Mucosa of descending colon (tissue), 3 donors: ENCODE data around the gene IDH2. TPM values are rescaled to one million over a fixed set of nuclear protein-coding genes. Genes with fewer than 3 reads are reported as not detected.
A peak's percentile ranks its signal among the peaks of the same experiment; 100 is the strongest.

Source experiments
- ATAC-seq: fragments of 200-7000 bp; cut with Tn5 transposase; one replicate; pipeline ENCODE4 v1.9.1; 2020; ENCODE audit warnings: mild to moderate bottlenecking, moderate library complexity
- DNase-seq, 3 donors: peaks; one replicate each; pipeline ENCODE4 v3.0.0-alpha.2; 2020
- H3K36me3 ChIP-seq: fragments of 200-600 bp; one replicate; pipeline ENCODE4 v1.8.0; 2021; ENCODE audit warnings: low read depth, mild to moderate bottlenecking
- H3K4me1 ChIP-seq: fragments of 200-600 bp; one replicate; pipeline ENCODE4 v1.8.0; 2021; ENCODE audit warnings: low read depth, mild to moderate bottlenecking
- H3K4me3 ChIP-seq: fragments of 200-600 bp; one replicate; pipeline ENCODE4 v1.8.0; 2021; ENCODE audit warnings: mild to moderate bottlenecking
- H3K9me3 ChIP-seq: fragments of 200-600 bp; one replicate; pipeline ENCODE4 v1.8.0; 2021; ENCODE audit warnings: mild to moderate bottlenecking
- intact Hi-C, 2 donors: fragments of 100-400 bp; cut with DNase I in 1 of 2; cut with micrococcal nuclease in 1 of 2; formaldehyde crosslinking; loops; one replicate each; pipeline versions ENCODE4 v1.11.0 to v1.11.1; 2022; cut with DNase I, micrococcal nuclease
- total RNA-seq, 3 donors: library from RNA; stranded (reverse); fragmentation: NEBNext Ultra II Directional in 2 of 3; extraction: Animal tissue kit (Norgen Biotek cat#: 25700) in 2 of 3; gene quantifications; one replicate each; pipeline versions ENCODE4 v1.2.1 to v1.2.4, GENCODE V29; 2021 to 2023
- TF ChIP-seq, protein P1 (sequence below): fragments of 200-600 bp; IDR thresholded peaks from one replicate; pipeline ENCODE4 v1.8.0; 2022; ENCODE audit warnings: antibody characterized with exemption, mild to moderate bottlenecking
- donor health status: DM: no; HTN: no; CAD: no; lungs with moderate emphysema.
- donor health status: DM: no; HTN: no; CAD: no.
- donor health status: DM: no; HTN: yes; CAD: no.

IDH2 gene
- total RNA-seq, 3 donors from 2014 or later: 84.8 to 262 (median 124) TPM

DNA sequence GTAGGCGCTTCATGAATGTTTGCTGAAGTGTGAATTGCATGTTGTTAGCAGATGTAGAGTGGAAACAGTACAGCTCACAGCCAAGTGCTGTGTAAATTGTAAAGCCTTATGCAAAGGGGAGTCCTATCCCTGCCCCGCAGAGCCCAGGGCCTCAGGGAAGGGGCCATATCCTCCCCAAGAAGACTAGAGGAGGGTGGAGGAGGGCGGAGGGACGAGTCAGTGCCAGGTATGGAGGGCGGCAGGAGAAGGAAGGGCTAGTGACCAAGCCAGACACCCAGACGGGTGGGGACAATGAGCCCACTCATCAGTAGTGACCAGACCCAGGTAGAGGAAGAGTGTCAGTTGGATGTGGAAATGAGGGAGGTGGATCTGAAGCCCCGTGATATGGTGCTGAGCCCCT is 56.0 kb downstream of the IDH2 start:
- intact Hi-C loops: no loop called here
- ATAC-seq (peak; percentile 21), DNase-seq (no peak)
- H3K9me3 ChIP-seq: no peaks in the 10 kb centered on the region
- no peaks in the 10 kb centered on the region for H3K36me3 ChIP-seq
- no peak overlapping the region for H3K4me3 ChIP-seq
- TF ChIP-seq, protein P1, sequence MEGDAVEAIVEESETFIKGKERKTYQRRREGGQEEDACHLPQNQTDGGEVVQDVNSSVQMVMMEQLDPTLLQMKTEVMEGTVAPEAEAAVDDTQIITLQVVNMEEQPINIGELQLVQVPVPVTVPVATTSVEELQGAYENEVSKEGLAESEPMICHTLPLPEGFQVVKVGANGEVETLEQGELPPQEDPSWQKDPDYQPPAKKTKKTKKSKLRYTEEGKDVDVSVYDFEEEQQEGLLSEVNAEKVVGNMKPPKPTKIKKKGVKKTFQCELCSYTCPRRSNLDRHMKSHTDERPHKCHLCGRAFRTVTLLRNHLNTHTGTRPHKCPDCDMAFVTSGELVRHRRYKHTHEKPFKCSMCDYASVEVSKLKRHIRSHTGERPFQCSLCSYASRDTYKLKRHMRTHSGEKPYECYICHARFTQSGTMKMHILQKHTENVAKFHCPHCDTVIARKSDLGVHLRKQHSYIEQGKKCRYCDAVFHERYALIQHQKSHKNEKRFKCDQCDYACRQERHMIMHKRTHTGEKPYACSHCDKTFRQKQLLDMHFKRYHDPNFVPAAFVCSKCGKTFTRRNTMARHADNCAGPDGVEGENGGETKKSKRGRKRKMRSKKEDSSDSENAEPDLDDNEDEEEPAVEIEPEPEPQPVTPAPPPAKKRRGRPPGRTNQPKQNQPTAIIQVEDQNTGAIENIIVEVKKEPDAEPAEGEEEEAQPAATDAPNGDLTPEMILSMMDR: no peak
- H3K4me1 ChIP-seq: peaks cover 20% of the 10 kb centered on the region

DNA sequence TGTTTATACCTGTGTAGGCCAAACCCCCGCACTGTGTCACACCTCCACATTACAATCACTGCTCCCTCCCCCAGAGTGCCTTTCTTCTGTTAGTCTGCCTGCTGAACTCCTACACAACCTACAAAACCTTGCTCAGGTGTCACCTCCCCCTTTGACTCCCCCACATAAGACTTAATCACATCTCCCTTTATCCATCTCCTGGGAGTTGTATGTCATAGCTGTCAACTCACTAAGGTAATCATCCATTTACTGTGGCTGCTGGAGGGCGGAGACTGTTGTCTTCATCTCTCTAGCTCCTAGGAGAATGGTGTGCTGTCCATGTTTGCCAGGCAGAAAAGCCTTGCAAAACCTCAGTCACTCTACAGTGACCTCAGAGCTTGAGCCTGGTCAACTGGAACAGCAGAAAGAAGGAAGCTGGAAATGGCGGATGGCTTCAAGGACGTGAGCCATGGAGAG is 57.3 kb downstream of the IDH2 start:
- intact Hi-C loops: no loop called here
- ATAC-seq (no peak), DNase-seq (no peak)
- peaks cover 25% of the 10 kb centered on the region for H3K4me1 ChIP-seq
- TF ChIP-seq, protein P1: no peak
- no peak overlapping the region for H3K4me3 ChIP-seq
- no peaks in the 10 kb centered on the region for H3K36me3 ChIP-seq
- no peaks in the 10 kb centered on the region for H3K9me3 ChIP-seq

DNA sequence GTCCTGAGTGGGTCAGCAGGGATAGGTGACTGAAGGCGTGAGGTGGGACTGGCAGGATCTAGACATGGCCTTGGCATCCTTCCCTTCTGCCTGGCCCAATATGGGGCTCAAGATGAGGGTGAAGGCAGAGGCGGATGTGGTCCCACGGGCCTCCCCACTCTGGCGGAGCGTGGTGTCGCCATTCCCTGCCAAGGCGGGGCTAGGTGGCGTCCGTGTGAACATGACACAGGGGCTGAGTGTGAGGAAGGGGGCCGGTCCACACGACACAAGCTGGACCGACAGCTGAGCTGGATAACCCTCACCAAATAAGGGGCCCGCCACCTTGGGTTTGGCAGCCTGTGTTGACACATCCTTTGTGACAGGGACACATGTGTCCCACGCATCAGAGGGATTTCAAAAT is 58.1 kb downstream of the IDH2 start:
- peaks cover 26% of the 10 kb centered on the region for H3K4me1 ChIP-seq
- H3K4me3 ChIP-seq: no peak overlapping the region
- DNase-seq (no peak), ATAC-seq (no peak)
- TF ChIP-seq, protein P1: no peak
- no peaks in the 10 kb centered on the region for H3K36me3 ChIP-seq
- intact Hi-C loops: no loop called here
- no peaks in the 10 kb centered on the region for H3K9me3 ChIP-seq

DNA sequence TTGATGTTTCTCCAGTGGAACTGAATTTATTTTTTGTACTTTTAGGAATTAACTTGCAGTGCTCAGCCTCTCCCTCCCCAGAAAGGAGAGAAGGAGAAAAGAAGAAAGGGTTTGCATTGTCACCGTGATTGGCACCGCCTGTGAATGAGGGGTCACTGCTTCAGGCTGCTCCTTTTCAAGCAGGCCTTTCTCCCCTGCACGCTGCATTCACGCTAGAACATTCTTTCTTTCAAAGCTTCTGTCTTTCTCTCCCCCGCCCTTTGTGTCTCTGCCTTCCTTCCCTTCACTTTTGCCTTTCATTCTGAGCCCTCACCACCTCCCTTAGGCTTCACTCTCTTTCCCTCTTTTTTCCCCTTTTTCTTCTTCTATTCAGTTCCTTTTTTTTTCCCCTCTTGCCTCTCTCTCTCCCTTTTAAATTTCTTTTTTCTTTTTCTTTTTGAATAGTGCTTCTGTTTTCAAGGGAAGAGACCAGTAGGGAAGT is 58.7 kb downstream of the IDH2 start:
- intact Hi-C loops: no loop called here
- Histone ChIP-seq H3K4me3 (no peak overlapping the region), H3K9me3 (no peaks in the 10 kb centered on the region), H3K4me1 (peaks cover 26% of the 10 kb centered on the region), H3K36me3 (no peaks in the 10 kb centered on the region)
- no peak for DNase-seq
- TF ChIP-seq, protein P1: no peak
- ATAC-seq: no peak

DNA sequence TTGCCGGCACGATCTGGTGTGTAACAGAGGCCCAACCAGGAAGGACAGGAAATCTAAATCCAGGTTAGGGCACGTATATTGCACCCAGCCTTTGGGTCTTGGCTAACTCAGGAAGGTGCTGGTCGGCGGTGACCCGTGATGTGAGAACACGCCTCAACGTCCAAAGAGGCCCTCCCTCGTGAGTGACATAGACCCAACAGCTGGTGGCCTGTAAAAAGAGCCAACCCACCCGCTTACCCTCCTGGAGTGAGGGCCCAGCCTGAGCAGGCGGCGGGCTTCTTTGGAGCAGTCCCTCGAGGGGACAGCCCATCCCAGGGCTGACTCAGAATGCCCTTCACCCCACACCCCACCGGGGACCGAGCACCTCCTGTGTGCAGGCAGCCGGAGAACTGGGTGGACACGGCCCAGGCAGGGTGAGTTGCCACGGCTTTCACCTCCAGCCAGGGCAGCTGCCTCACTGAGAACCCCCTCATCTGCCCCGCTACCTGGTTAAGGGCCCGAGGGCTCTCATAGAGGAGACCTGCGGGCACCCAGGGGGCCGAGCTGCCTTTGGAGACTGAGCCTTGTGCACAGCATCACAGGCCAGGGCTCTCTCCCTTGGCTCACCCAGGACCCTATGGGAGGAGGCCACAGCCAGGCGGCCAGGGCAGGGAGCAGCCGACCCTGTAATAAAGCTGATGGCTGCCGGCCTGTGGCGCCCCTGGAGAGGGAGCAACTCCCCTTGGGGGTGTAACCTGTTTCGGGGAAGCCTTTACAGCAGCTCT is 59.3 kb downstream of the IDH2 start:
- peaks cover 26% of the 10 kb centered on the region for H3K4me1 ChIP-seq
- no peaks in the 10 kb centered on the region for H3K36me3 ChIP-seq
- TF ChIP-seq, protein P1: no peak
- H3K9me3 ChIP-seq: no peaks in the 10 kb centered on the region
- intact Hi-C loops: no loop called here
- DNase-seq (peak in 2 of 3 donors; percentile 33 to 48), ATAC-seq (no peak)
- H3K4me3 ChIP-seq: no peak overlapping the region
